GM18861 (cell line): ENCODE results near the gene SLC6A13.
"Not testable (repeated sequence)": the region's sequence is repeated elsewhere in the genome, so short reads cannot be mapped to it uniquely, and the experiment has no call there.

Experiments used
- ATAC-seq: cut with Tn5 transposase; IDR thresholded peaks from one replicate; pipeline ENCODE4 v1.9.1; 2021; ENCODE audit not compliant: unreplicated experiment

SLC6A13 gene

GRCh38 chr12:201361-201760 is 61.3 kb downstream of the SLC6A13 start:
- ATAC-seq = no peak

GRCh38 chr12:198705-199104 is 63.9 kb downstream of the SLC6A13 start:
- no peak for ATAC-seq

- no peak for ATAC-seq
Observed at GRCh38 chr12:197911-198695, 64.5 kb downstream of the SLC6A13 start.

GRCh38 chr12:197347-197746 is 65.3 kb downstream of the SLC6A13 start:
- ATAC-seq = no peak

GRCh38 chr12:196436-196835 is 66.2 kb downstream of the SLC6A13 start:
- ATAC-seq = no peak

- no peak for ATAC-seq
Observed at GRCh38 chr12:195951-196350, 66.7 kb downstream of the SLC6A13 start.

GRCh38 chr12:195156-195555 is 67.5 kb downstream of the SLC6A13 start:
- ATAC-seq = no peak

GRCh38 chr12:194276-194675 is 68.4 kb downstream of the SLC6A13 start:
- ATAC-seq = no peak

- ATAC-seq = no peak
Observed at GRCh38 chr12:193261-193660, 69.4 kb downstream of the SLC6A13 start.

GRCh38 chr12:191541-191940 is 71.1 kb downstream of the SLC6A13 start:
- no peak for ATAC-seq

GRCh38 chr12:190881-191280 is 71.8 kb downstream of the SLC6A13 start:
- ATAC-seq = no peak

- no peak for ATAC-seq
Observed at GRCh38 chr12:189622-189962, 73.0 kb downstream of the SLC6A13 start.

GRCh38 chr12:188910-189621 is 73.6 kb downstream of the SLC6A13 start:
- ATAC-seq = no peak

- ATAC-seq = not testable (repeated sequence)
Observed at GRCh38 chr12:187986-188909, 74.4 kb downstream of the SLC6A13 start.

GRCh38 chr12:186006-186625 is 76.5 kb downstream of the SLC6A13 start:
- no peak for ATAC-seq

- ATAC-seq = no peak
Observed at GRCh38 chr12:185576-185955, 77.1 kb downstream of the SLC6A13 start.

GRCh38 chr12:184811-185575 is 77.6 kb downstream of the SLC6A13 start:
- no peak for ATAC-seq

- no peak for ATAC-seq
Observed at GRCh38 chr12:182381-182892, 80.2 kb downstream of the SLC6A13 start.

GRCh38 chr12:181921-182320 is 80.7 kb downstream of the SLC6A13 start:
- no peak for ATAC-seq

- no peak for ATAC-seq
Observed at GRCh38 chr12:180445-180844, 82.2 kb downstream of the SLC6A13 start.
